AG08395 (cell line): ENCODE results near the gene TNIK.

Source experiments
- DNase-seq: peaks from one replicate; pipeline ENCODE4 v3.0.0; 2012; ENCODE audit warnings: mixed read lengths, low spot score

The TNIK gene

DNA sequence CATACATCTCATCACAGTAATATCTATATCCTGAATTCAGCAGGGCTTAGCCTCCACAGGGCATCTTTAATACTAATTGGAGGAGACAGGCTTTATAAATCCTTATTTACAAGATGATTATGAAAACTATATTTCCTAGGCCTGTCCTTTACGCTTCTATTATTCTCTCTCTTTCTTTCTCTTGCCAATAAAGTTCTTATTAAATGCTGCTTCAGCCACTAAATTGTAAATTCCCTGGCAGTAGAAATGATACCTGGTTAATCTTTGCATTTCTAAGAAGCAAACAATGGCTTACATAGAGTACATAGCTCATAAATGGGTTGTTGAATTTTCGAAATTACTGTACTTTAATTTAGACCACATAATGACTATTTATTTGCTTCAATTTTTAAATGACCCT, 43.5 kb downstream of the TNIK start:
- no peak for DNase-seq

DNA sequence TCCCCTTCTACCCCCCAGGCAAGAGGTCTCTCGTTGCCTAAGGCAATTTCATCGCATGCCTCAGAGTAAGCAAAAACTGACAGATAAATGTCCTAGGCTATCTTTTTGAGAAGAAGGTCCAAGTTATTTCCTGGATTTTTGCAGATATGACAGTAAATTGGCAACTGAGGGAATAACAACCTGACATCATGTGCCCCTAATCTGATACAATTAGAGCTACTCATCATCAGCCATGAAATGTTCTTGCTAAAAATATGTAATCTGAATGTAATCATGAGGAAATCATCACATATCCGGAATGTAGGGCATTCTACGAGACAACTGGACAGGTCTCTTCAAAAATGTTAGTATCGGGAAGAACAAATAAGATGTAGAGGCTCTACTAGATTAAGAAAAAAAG, 44.1 kb downstream of the TNIK start:
- no peak for DNase-seq

DNA sequence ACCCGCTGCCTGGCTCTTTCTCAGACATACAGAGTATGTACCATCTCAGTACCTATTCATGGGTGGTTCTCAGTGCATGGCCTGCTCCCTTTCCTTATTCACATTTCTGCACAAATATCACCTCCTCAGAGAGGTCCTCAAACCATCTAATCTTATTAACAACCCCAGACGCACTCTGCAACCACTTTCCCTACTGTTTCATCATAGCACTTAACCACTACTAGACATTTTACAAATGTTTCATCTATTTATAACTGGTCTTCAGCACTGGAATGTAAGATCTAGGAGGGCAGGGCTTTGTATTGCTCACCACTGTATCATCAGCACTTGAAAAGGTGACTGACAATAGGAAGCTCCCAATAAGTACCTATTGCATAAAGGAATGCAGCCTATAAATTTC, 45.1 kb downstream of the TNIK start:
- peak; percentile 27 for DNase-seq

DNA sequence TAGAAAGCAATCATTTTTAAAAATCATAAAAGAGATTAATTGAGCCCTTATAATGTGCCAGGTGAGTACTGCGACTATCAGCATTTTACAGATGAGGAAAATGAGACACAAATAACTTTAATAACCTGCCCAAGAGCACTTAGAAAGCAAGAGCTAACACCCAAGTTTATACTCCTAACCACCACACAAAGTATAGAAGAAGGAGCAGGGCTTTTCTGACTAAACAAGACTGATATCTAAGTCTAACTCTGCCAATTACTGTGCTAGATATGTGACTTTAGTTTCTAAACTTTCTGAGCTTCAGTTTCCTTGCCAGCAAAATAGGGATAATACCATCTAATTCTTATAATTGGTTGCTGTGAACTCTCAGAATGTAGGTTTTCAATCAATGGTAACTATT, 47.7 kb downstream of the TNIK start:
- no peak for DNase-seq

DNA sequence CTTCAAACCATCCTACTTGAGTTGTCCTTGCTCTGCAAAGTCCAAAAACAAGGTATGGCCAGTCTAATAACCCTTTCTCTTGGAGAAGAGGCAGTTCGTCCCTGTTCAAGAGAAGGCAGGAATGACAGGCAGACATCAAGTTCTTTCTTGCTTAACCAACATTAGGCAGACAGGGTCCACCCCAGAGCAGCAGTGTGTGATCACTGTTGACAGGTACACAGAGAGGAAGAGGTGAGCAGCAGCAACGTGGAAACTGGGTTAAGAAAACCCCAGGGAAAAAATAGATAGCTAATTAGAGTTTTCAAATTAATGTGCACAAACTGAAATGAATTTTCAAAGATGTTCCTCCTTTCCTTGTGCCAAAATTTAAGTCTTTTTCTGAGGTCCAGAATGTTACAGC, 48.2 kb downstream of the TNIK start:
- no peak for DNase-seq

DNA sequence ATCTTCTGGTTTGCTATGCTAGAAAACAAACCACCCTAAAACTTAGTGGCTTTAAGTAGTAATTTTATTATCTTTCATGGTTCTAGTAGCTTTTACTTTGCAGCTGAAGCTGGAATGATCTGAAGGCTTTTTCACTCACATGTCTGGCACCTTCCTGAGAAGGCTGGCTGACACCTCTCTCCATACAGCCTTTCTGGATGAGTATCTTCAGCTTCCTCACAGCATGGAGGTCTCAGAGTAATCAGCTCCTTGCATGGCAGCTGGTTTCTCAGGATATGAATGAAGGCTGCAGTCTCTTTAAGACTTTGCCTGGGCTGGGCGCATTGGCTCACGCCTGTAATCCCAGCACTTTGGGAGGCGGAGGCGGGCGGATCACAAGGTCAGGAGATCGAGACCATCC, 50.0 kb downstream of the TNIK start:
- DNase-seq = no peak

DNA sequence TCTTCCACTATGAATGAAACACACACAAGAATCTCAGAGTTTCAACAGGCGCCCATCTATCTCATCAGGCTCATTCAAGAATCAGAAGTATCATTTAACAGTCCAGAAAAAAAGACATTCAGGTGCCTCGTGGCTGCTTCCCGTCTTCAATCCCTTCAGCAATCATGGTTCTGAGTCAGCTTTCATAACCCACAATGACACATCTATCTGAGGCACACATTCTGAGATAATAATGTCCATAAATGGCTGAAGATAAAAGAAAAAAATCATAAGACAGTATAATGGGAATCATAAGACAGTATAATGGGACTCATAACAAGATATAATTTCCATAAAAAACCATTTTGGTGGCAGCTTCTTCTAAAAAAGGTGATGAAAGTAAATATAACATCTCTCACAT, 52.4 kb downstream of the TNIK start:
- DNase-seq = peak; percentile 60

DNA sequence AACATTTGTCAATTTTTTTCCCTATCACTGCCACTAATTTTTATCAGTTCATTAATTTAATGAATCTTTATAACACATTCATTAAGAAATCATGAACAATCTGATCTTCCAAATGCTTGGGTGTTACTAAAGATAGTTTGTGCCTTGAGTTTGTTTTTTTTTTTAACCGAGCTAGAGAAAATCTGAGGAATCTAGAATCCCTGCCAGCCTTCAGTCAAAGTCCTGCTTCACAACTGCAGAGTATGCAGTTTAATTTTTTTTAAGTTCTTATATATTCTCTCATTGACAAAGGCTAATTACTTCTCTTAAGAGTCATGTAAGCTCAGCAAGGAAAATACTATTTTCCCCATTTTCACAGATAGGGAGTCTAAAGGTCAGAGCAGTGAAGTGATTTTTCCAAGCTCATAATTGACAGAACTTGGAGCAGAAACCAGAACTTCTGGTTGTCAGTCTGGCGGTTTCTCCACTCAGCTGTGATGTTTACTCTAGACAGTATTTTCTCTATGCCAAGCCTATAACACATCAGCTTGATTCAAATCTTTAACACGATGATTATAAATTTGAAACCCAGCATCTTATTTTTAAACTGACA, 55.7 kb downstream of the TNIK start:
- DNase-seq = no peak

DNA sequence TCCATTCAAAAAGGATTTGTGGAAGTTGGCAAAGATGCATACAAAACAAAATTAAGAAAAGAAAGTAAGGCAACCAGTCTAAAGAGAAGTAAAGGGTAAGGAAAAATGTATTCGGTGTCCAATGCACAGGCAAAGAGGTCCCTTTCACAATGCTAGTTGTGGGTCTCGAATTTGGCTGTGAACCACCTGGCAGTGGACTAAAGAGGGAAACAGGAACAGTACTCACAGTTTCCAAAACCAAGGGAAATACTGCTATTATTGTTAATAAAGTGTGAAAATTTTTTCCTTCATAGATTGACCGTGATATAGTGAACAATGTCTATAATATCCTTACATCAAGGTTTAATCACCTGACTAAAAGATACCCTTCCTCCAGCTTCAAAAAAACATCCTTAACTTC, 57.9 kb downstream of the TNIK start:
- DNase-seq = no peak

DNA sequence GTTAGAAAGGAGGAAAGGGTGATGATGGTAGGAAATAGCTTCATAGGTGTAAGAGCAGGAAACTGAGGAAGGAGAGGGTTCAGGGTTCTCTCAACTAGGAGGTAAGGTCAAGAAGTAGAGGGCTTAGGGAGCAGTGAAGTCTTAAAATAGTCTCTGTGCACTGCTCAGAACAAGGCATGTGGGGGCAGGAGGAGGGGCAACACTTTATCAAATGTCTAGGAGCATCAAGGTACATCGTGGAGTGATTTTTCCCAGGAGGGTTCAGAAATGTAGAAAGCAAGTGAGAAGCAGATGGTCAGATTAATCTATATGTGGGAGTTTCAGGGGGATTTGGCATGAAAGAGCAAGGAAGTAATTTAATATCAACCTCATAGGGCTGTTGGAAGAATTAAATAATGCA, 58.8 kb downstream of the TNIK start:
- no peak for DNase-seq

DNA sequence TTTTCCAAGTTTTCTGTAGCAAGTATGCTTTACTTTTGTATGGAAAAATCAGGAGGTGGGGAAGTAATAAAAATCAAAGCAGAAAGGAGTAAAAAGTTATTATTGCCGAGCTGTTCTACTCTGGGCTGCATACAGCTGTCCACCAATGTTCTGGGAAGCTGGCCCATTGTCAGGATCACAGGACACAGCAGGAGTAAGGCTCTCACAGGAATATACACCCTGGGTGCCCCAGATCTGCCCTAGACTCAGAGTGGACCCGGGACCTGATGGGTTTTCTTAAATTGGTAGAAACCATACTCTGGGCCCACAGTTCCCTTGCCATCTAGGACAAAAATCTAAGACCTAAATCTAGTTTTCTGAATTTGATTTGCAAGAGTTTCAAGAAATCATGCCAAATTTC, 60.4 kb downstream of the TNIK start:
- DNase-seq = no peak

DNA sequence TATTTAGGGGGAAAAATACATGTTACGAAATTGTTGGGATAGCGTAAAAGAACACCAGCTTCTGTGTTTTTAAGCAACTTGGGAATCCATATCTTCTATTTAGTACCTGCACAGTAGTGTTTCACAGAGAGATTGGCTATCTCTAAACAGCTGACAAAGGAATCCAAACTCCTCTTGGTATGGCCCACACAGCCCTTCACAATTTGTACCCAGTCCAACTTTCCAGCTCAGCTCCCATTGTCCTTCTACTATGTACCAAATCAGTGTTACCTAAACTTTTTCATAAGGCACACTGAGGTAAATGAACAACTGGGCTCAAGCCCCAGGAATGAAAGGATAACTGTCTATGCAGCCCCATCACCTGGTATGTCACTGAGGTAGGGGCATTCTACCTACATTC, 61.9 kb downstream of the TNIK start:
- DNase-seq = no peak

DNA sequence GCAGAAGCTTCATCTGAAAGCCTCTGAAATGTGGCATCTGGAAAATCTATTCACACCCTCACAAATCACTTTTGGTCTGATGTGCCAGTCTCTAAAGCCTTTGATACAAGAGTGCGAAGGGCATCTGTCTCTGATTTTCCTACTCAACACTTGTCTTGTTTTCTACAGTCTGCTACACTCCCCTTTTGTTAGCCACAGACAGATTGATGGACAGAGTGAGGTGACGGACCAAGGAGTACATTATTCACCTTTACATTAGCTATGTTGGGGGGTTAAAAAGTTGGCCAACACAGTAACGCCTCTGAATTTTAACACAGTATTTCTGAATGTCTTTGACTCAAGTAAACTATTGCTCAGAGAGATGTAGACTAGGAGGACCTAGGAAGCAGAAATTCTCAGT, 63.1 kb downstream of the TNIK start:
- no peak for DNase-seq

DNA sequence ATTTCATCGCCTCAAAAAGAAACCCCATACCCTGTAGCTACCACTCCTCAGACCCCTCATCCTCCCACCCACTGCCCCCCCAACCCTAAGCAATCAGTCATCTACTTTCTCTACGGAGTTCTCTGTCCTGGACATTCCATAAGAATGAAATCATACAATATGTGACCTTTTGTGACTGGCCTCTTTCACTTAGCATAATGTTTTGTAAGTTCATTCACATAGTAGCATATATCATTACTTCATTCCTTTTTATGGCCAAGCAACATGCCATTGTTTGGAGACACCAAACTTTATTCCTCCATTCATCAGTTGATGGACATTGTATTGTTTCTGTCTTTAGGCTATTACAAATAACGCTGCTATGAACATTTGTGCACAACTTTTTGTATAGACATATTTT, 64.2 kb downstream of the TNIK start:
- no peak for DNase-seq

DNA sequence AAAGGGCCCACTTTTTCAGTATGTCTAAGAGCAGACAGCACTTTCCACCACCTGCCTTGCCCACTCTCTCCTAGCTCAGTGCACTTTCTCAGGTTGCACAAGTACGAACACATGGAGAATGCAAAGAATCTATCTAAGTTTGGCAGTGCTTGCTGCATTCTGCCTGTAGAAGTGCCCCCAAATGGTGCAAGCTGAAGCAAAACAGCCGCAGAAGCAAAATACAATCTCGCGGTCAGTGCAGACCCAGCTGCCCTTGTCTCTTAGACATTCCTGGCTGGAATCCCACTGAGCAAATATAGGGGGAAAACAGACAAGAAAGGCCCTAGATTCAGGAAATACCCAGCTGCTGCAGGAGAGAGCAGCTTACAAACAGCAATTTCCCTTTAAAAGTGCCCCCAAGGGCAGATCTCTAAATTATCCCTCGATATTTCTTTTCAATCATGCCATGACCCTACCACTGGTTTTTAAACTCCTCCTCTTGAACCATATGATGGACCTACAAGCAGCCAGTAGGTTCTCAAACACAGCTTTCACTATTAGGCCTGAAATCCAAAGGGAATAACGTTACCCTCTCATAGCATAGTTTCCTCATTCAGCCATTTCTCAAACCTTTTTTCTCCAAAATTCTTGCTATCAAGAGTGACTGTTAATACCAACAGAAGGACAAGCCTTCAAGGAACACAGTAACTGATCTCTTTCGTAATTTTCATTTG, 67.0 kb downstream of the TNIK start:
- DNase-seq = no peak

DNA sequence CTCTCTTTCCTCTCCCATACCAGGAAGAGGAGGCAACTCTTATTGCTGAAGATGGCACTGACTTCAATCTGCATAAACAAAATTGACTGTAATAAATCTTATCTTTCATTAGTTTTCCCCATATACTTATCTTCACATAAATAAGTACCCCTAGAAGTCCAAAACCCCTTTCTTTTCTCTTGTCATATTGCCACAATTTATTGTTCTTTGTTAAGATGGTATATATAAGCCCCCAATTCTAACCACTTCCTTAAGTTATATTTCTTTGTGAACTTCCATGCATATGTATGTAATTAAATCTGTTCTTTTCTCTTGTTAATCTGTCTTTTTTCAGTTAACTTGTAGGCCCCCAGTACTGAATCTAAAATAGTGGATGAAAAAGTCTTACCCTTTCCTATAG, 68.8 kb downstream of the TNIK start:
- no peak for DNase-seq

DNA sequence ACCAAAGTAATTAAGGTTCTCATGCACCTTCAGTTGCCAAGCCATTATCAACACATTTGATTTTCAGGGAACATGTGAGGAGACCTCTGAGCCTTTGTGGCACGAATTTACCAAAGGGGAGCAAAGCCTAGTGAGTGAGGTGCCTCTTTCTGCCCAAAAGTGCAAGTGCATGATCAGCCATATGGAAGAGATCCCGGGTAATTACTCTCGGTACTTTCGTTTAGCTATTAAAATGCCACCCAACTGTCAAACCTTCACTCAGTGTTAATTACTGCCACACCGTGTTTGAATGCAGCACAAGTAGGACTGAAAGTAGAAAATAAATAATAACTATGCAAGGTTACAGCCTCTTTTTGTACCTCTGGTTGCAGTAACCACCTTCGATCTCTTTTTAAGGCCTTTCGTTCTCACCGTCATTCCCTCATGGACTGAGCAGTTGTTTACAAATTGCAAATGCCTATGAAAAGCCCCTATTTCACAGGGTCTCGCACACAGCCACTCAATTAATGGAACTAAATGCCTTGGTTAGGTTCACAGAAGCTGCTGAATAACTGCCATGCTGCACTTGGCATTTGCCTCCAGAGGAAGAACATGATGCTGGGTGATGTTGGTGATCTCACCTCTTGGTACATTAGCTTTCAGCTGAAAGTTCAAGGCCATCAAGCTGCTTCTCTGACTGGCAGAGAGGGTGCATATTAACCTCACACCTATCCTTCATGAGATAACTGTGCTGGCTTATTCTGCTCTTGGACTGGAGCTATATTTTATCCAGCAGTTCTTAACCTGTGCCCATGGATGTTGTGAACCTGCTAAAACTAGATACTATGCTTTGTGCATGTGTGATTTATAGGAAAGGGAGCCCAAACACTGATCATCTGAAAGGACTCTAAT, 69.9 kb downstream of the TNIK start:
- DNase-seq = no peak

DNA sequence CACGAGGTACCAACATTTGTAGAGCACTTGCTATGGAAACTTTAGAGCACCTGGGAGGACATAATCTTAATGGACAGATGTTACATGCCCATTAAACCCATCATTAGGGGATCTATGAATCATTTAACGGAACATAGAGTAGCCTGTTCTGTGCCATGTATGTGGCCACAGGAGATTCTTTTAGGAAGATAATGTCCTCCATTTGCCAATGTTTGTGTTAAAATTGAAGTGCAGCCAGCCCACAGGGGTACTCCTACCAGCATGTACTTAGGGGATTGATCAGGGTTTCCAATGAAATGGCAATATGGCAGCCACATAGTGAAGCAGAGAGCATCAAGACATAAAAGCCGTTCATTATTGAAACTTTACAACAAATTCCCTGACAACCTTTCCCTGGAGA, 70.7 kb downstream of the TNIK start:
- DNase-seq = no peak

DNA sequence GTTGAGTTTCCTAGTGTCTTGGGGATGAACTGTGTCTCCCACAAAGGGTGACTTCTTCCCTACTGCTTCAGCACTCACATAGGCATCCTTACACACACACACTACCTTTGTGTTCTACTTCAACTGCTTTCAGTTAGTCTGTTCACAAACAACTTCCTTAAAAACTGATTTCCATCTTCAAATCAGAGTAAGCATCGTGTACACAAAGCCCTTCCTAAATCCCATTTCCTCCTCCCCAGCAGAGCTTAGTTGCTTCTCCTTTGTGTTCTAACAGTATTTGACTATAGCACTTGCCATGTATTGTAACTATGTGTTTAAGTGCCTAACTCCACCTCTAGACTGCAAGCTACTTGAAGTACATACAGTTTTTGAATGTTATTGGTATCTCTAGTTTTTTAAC, 71.7 kb downstream of the TNIK start:
- DNase-seq = no peak

DNA sequence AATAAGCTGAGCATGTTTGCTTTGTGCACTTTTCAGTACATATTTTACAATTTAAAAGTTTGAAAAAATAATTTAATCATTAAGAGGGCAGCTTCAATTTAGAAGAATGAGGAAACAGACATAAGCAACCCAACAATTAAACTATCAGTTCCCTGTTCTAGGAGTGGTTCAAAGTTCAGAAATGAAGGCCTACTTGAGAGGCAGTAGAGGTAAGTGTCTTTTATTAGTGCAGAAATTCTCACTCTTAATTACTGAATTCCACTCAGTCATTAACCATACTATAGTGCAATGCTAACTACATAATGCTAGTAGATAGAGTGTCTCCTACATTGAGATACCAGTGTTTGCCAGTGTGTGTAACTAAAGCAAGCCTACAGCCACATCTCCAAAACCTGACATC, 73.1 kb downstream of the TNIK start:
- DNase-seq = no peak

DNA sequence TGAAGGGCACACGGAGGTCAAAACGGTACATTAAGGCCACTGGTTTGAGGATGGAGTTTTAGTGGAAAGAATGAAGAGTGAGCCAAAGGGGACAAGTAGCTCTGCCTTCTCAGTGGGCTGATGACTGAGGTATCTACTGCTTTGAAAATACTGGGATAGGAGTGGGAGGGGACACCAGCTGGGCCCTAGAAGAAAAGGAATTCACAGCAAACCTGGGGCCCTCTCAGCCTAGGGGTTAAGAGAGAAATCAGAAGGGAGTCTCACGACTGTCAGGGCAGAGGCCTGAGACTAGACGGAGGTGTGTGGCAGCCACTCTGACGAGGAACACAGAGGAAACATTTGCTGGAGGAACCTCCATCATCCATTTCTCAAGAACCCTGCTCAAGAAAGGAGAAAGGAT, 75.1 kb downstream of the TNIK start:
- DNase-seq = no peak

DNA sequence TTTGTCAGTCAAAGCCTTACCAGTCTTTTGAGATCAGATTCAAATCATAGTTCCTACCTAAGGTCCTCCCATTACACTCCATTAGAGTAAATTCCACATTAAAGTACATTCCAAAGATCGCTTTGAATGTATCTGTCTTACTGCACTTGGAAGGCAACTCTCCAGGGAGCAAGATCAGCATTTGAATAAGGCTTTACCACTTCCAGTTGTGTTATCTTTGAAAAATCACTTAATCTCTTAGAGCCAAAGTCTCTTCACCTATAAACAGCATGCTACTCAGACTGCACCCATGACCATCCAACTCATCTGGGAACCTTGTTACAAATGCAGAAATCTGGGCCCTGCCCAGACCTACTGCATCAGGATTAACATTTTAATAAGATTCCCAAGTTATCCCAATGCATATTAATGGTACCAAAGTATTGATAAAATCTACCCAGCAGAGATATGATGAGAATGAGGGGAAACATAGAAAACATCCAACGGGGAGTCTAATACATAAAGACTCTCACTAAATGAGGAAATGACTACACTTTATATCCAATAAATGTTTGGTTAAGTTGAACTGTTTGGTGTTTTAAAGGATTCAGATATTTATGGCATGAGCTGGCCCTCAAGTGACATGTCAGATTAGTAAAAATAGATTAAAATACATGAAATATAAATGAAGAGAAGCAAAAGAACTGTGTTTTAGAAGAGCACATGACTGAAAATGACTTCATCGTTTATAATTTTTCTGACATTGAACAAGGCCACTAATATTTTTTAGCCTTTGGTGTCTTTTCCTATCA, 75.9 kb downstream of the TNIK start:
- no peak for DNase-seq
